Measurements from ENCODE around the gene TTYH2. TPM values are rescaled to one million over a fixed set of nuclear protein-coding genes. Genes with fewer than 3 reads are reported as not detected.

Gene TTYH2
- total and polyA plus RNA-seq, 8 donors: 0.58 to 17.9 (median 1.5) TPM

- peaks cover 6 to 42% (median 19%) of the 10 kb centered on the region in 4 donors for H3K36me3 ChIP-seq
- H3K9me3 ChIP-seq: no peaks in the 10 kb centered on the region
- peak overlapping the region in 2 of 5 donors; percentile 8 to 15 for H3K27ac ChIP-seq
- H3K27me3 ChIP-seq: no peaks in the 10 kb centered on the region
- DNase-seq: no peak
- H3K4me3 ChIP-seq: no peak overlapping the region
- TF ChIP-seq CTCF (IDR thresholded peaks at IDR 0.05): no peak
- no peak for TF ChIP-seq EP300 (IDR thresholded peaks at IDR 0.05)
- TF ChIP-seq POLR2A (IDR thresholded peaks at IDR 0.05): no peak
- no peak for TF ChIP-seq POLR2AphosphoS5 (IDR thresholded peaks at IDR 0.05)
- 58 to 78% (median 66%) methylated on average over 8 of the region's 8 CpGs for WGBS, 5 donors
- intact Hi-C loops (cut with DNase I; ENCODE audit: low total_unique reads): no loop called here
- H3K4me1 ChIP-seq: peaks cover 0 to 5% (median 0%) of the 10 kb centered on the region in 4 donors
Measured at GRCh38 chr17:74233937-74234336, 20.6 kb downstream of the TTYH2 start.

- peaks cover 0 to 5% (median 0%) of the 10 kb centered on the region in 4 donors for H3K4me1 ChIP-seq
- intact Hi-C loops (cut with DNase I; ENCODE audit: low total_unique reads): no loop called here
- H3K27me3 ChIP-seq: no peaks in the 10 kb centered on the region
- peak overlapping the region in 3 of 5 donors; percentile 15 to 60 (median 42) for H3K27ac ChIP-seq
- no peak overlapping the region for H3K4me3 ChIP-seq
- DNase-seq: no peak
- H3K36me3 ChIP-seq: peaks cover 6 to 42% (median 19%) of the 10 kb centered on the region in 4 donors
- WGBS, 5 donors: 58 to 76% (median 71%) methylated on average over 1 of the region's 1 CpG
- no peaks in the 10 kb centered on the region for H3K9me3 ChIP-seq
- TF ChIP-seq EP300 (IDR thresholded peaks at IDR 0.05): no peak
- no peak for TF ChIP-seq POLR2AphosphoS5 (IDR thresholded peaks at IDR 0.05)
- TF ChIP-seq POLR2A (IDR thresholded peaks at IDR 0.05): no peak
- TF ChIP-seq CTCF (IDR thresholded peaks at IDR 0.05): no peak
Measured at GRCh38 chr17:74234486-74234885, 21.1 kb downstream of the TTYH2 start.

GRCh38 chr17:74235040-74235581 is 21.7 kb downstream of the TTYH2 start:
- no peak for DNase-seq
- peak overlapping the region in 4 of 5 donors; percentile 16 to 60 (median 42) for H3K27ac ChIP-seq

GRCh38 chr17:74235911-74236371 is 22.6 kb downstream of the TTYH2 start:
- intact Hi-C loops (cut with DNase I; ENCODE audit: low total_unique reads): no loop called here
- DNase-seq: peak in 1 of 2 donors; percentile 35
- H3K27ac ChIP-seq: no peak overlapping the region
- no peak overlapping the region for H3K4me3 ChIP-seq
- H3K4me1 ChIP-seq: peaks cover 0 to 5% (median 0%) of the 10 kb centered on the region in 4 donors
- peaks cover 6 to 35% (median 16%) of the 10 kb centered on the region in 4 donors for H3K36me3 ChIP-seq
- H3K9me3 ChIP-seq: no peaks in the 10 kb centered on the region
- 60 to 69% (median 64%) methylated on average over 8 of the region's 8 CpGs for WGBS, 5 donors
- TF ChIP-seq POLR2AphosphoS5 (IDR thresholded peaks at IDR 0.05): no peak
- H3K27me3 ChIP-seq: no peaks in the 10 kb centered on the region

More at GRCh38 chr17:74235040-74235581, 21.7 kb downstream of the TTYH2 start:
- no peaks in the 10 kb centered on the region for H3K27me3 ChIP-seq
- intact Hi-C loops (cut with DNase I; ENCODE audit: low total_unique reads): no loop called here
- H3K36me3 ChIP-seq: peaks cover 6 to 42% (median 19%) of the 10 kb centered on the region in 4 donors
- 55 to 66% (median 64%) methylated on average over 19 of the region's 19 CpGs for WGBS, 5 donors
- H3K9me3 ChIP-seq: no peaks in the 10 kb centered on the region
- peaks cover 0 to 5% (median 0%) of the 10 kb centered on the region in 4 donors for H3K4me1 ChIP-seq
- no peak overlapping the region for H3K4me3 ChIP-seq
- TF ChIP-seq CTCF (IDR thresholded peaks at IDR 0.05) (no peak), POLR2AphosphoS5 (IDR thresholded peaks at IDR 0.05) (no peak), EP300 (IDR thresholded peaks at IDR 0.05) (no peak), POLR2A (IDR thresholded peaks at IDR 0.05) (no peak)

- H3K27ac ChIP-seq: no peak overlapping the region
- peaks cover 0 to 7% (median 2%) of the 10 kb centered on the region in 4 donors for H3K4me1 ChIP-seq
- no peaks in the 10 kb centered on the region for H3K27me3 ChIP-seq
- WGBS, 5 donors: 66 to 81% (median 80%) methylated on average over 9 to 12 of the region's 12 CpGs
- intact Hi-C loops (cut with DNase I; ENCODE audit: low total_unique reads): no loop called here
- H3K36me3 ChIP-seq: peaks cover 0 to 21% (median 7%) of the 10 kb centered on the region in 4 donors
- no peak for DNase-seq
- H3K9me3 ChIP-seq: no peaks in the 10 kb centered on the region
- no peak for TF ChIP-seq CTCF (IDR thresholded peaks at IDR 0.05)
- no peak for TF ChIP-seq POLR2AphosphoS5 (IDR thresholded peaks at IDR 0.05)
- TF ChIP-seq EP300 (IDR thresholded peaks at IDR 0.05): no peak
- TF ChIP-seq POLR2A (IDR thresholded peaks at IDR 0.05): no peak
- no peak overlapping the region for H3K4me3 ChIP-seq
Measured at GRCh38 chr17:74237321-74237720, 23.9 kb downstream of the TTYH2 start.
